Nephron progenitor cell (in vitro differentiated cells): ENCODE measurements around the gene LPIN1.
"Not testable (repeated sequence)": the region's sequence is repeated elsewhere in the genome, so short reads cannot be mapped to it uniquely, and the experiment has no call there.

Experiments used
- DNase-seq: peaks from one replicate; pipeline ENCODE4 v3.0.0; 2021
- H3K27ac Mint-ChIP-seq: 2 replicates; pipeline ENCODE4 v1.8.0; 2021; ENCODE audit warnings: mild to moderate bottlenecking, moderate library complexity, mixed read lengths
- H3K27me3 Mint-ChIP-seq: 2 replicates; pipeline ENCODE4 v1.8.0; 2021; ENCODE audit warnings: mild to moderate bottlenecking, low read depth, mixed read lengths; ENCODE audit not compliant: poor library complexity
- H3K36me3 Mint-ChIP-seq: 2 replicates; pipeline ENCODE4 v1.8.0; 2021; ENCODE audit warnings: low read depth, mixed read lengths
- H3K4me1 Mint-ChIP-seq: 2 replicates; pipeline ENCODE4 v1.8.0; 2021; ENCODE audit warnings: mixed read lengths
- H3K4me3 Mint-ChIP-seq: 2 replicates; pipeline ENCODE4 v1.8.0; 2021; ENCODE audit warnings: mild to moderate bottlenecking, moderate library complexity, mixed read lengths
- H3K9me3 Mint-ChIP-seq: 2 replicates; pipeline ENCODE4 v1.8.0; 2021; ENCODE audit warnings: mild to moderate bottlenecking, moderate library complexity, mixed read lengths
- CTCF ChIP-seq: fragments of 200-600 bp; sonication (generic); IDR thresholded peaks from 2 replicates; pipeline ENCODE4 v1.5.0; 2021; ENCODE audit warnings: antibody characterized with exemption

Gene LPIN1

GRCh38 chr2:11837875-11838734 lies 91.7 kb downstream of the LPIN1 start:
- TF ChIP-seq CTCF, result no peak
- Mint-ChIP-seq H3K4me3 (no peak overlapping the region), H3K27me3 (peaks cover 16% of the 10 kb centered on the region), H3K9me3 (peaks cover 19% of the 10 kb centered on the region), H3K36me3 (peaks cover 11% of the 10 kb centered on the region), H3K27ac (no peak overlapping the region), H3K4me1 (no peaks in the 10 kb centered on the region)
- no peak for DNase-seq

GRCh38 chr2:11839916-11840315 lies 93.5 kb downstream of the LPIN1 start:
- H3K27me3 Mint-ChIP-seq, result peaks cover 5% of the 10 kb centered on the region
- H3K27ac Mint-ChIP-seq, result no peak overlapping the region
- H3K4me1 Mint-ChIP-seq, result no peaks in the 10 kb centered on the region
- DNase-seq, result no peak
- no peak for TF ChIP-seq CTCF
- H3K9me3 Mint-ChIP-seq, result peaks cover 10% of the 10 kb centered on the region
- H3K36me3 Mint-ChIP-seq, result no peaks in the 10 kb centered on the region
- H3K4me3 Mint-ChIP-seq, result no peak overlapping the region

- H3K9me3 Mint-ChIP-seq, result peaks cover 16% of the 10 kb centered on the region
- peaks cover 5% of the 10 kb centered on the region for H3K27me3 Mint-ChIP-seq
- no peaks in the 10 kb centered on the region for H3K4me1 Mint-ChIP-seq
- no peak overlapping the region for H3K27ac Mint-ChIP-seq
- H3K4me3 Mint-ChIP-seq, result no peak overlapping the region
- no peaks in the 10 kb centered on the region for H3K36me3 Mint-ChIP-seq
- DNase-seq, result no peak
- no peak for TF ChIP-seq CTCF
Measured at GRCh38 chr2:11842336-11842735, 95.9 kb downstream of the LPIN1 start.

DNA sequence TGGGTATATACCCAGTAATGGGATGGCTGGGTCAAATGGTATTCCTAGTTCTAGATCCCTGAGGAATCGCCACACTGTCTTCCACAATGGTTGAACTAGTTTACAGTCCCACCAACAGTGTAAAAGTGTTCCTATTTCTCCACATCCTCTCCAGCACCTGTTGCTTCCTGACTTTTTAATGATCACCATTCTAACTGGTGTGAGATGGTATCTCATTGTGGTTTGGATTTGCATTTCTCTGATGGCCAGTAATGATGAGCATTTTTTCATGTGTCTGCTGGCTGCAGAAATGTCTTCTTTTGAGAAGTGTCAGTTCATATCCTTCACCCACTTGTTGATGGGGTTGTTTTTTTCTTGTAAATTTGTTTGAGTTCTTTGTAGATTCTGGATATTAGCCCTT lies 98.4 kb downstream of the LPIN1 start:
- DNase-seq, H3K4me3 Mint-ChIP-seq, H3K36me3 Mint-ChIP-seq, H3K27ac Mint-ChIP-seq, H3K27me3 Mint-ChIP-seq, H3K4me1 Mint-ChIP-seq: not testable (repeated sequence)
- H3K9me3 Mint-ChIP-seq, result peaks cover 34% of the 10 kb centered on the region

- not testable (repeated sequence) for H3K27ac Mint-ChIP-seq, H3K4me1 Mint-ChIP-seq, H3K4me3 Mint-ChIP-seq, H3K36me3 Mint-ChIP-seq, H3K27me3 Mint-ChIP-seq, DNase-seq
- H3K9me3 Mint-ChIP-seq, result peaks cover 34% of the 10 kb centered on the region
Measured at GRCh38 chr2:11847935-11848334, 101.5 kb downstream of the LPIN1 start.

DNA sequence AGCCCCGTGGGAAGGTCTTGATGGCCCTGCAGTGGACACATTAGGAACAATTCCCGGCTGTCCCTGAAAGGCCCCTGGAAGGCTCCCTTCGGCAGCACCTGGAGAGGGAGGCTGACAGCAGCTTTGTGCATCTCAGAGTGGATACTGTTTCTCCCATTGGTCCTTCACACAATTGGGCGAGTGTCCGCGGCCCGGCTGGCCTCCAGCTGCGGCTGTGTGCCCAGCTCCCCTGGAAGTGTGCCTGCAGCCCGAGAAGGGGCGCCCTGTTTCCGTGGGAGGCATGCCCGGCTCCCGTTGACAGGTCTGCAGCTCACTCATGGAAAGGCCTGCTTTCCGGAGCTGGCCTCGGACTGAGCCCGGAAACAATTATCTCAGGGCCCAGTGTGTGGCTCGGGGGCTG lies 103.7 kb downstream of the LPIN1 start:
- no peaks in the 10 kb centered on the region for H3K27me3 Mint-ChIP-seq
- peaks cover 2% of the 10 kb centered on the region for H3K4me1 Mint-ChIP-seq
- H3K9me3 Mint-ChIP-seq, result peaks cover 30% of the 10 kb centered on the region
- H3K4me3 Mint-ChIP-seq, result no peak overlapping the region
- H3K36me3 Mint-ChIP-seq, result peaks cover 10% of the 10 kb centered on the region
- no peak for DNase-seq
- no peak overlapping the region for H3K27ac Mint-ChIP-seq
- no peak for TF ChIP-seq CTCF
